ENCODE data around the gene ATP8B2. TPM values are rescaled to one million over a fixed set of nuclear protein-coding genes. Genes with fewer than 3 reads are reported as not detected.

Gene ATP8B2
- total RNA-seq, 1 experiment from 2014 or later = 36.3 TPM

DNA sequence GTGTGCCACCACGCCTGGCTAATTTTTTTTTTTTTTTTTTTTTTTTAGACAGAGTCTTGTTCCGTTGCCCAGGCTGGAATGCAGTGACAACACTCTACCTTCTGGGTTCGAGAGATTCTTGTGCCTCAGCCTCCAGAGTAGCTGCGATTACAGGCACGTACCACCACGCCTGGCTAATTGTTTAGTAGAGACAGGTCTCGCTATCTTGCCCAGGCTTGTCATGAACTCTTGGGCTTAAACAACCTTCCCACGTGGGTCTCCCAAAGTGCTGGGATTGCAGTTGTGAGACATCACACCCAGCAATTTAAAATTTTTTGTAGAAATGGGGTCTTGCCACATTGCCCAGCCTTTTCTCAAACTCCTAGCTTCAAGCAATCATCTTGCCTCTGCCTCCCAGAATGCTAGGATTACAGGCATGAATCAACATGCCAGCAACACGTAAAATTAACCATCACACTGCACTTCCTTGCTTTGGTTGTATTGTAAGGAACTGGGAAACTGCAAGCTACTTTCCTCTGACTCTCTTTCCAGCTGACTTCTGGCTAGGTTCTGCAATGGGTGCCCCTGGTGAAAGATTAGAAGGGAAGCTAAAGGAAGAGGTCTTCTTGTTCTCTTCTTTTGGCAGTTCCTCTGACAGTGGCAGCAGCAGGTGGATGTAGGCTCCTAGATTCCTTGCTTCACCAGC lies 65.9 kb downstream of the ATP8B2 start:
- DNase-seq = no peak

DNA sequence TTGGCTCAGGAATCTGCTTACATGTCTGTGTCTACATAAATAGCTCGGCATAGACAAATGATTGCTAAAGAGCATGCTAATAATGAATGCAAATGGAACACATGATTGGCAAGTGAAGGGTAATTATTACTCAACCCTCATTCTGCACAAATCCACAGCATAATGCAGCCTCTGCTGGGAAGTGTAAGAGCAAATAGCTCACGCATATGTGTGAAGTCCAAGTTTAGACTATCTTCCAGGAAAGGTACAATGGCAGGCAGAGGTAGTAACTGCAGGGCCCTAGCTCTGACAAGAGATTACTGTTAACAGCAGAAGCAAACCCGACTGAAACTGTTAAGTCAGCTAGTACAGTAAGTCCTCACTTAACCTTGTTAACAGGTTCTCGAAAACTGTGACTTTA lies 72.8 kb downstream of the ATP8B2 start:
- ATAC-seq = no peak

More for the DNA sequence above, 65.9 kb downstream of the ATP8B2 start:
- H3K4me1 ChIP-seq (ENCODE audit: insufficient read depth, low read length) = no peaks in the 10 kb centered on the region
- no peak for ATAC-seq
- ChIA-PET POLR2A (ENCODE audit: unreplicated experiment) (no interaction called here), CTCF (no interaction called here)
- no peak overlapping the region for H3K27ac ChIP-seq (ENCODE audit: low read length)
- no peak overlapping the region for H2AFZ ChIP-seq (ENCODE audit: low read length)
- no peaks in the 10 kb centered on the region for H3K9me3 ChIP-seq (ENCODE audit: low read length)
- no peaks in the 10 kb centered on the region for H3K79me2 ChIP-seq (ENCODE audit: low read length)
- no peak for TF ChIP-seq EZH2phosphoT487 (IDR thresholded peaks at IDR 0.05; ENCODE audit: borderline replicate concordance, low read length)
- TF ChIP-seq EZH2 (IDR thresholded peaks at IDR 0.05; ENCODE audit: low read length, unreplicated experiment) = no peak
- TF ChIP-seq, protein P1, sequence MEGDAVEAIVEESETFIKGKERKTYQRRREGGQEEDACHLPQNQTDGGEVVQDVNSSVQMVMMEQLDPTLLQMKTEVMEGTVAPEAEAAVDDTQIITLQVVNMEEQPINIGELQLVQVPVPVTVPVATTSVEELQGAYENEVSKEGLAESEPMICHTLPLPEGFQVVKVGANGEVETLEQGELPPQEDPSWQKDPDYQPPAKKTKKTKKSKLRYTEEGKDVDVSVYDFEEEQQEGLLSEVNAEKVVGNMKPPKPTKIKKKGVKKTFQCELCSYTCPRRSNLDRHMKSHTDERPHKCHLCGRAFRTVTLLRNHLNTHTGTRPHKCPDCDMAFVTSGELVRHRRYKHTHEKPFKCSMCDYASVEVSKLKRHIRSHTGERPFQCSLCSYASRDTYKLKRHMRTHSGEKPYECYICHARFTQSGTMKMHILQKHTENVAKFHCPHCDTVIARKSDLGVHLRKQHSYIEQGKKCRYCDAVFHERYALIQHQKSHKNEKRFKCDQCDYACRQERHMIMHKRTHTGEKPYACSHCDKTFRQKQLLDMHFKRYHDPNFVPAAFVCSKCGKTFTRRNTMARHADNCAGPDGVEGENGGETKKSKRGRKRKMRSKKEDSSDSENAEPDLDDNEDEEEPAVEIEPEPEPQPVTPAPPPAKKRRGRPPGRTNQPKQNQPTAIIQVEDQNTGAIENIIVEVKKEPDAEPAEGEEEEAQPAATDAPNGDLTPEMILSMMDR (conservative IDR thresholded peaks at IDR 0.05; ENCODE audit: low read depth, low read length) = no peak
- no peak overlapping the region for H3K4me3 ChIP-seq (ENCODE audit: low read length)
- H3F3A ChIP-seq (ENCODE audit: low read length, unreplicated experiment) = no peaks in the 10 kb centered on the region
- no peaks in the 10 kb centered on the region for H4K20me1 ChIP-seq (ENCODE audit: low read length)
- H3K9ac ChIP-seq (ENCODE audit: low read length) = no peak overlapping the region
- H3K9me2 ChIP-seq (replicated peaks; ENCODE audit: low read length) = no peaks in the 10 kb centered on the region
- no peaks in the 10 kb centered on the region for H3K36me3 ChIP-seq (ENCODE audit: low read depth, low read length)
- H3K4me2 ChIP-seq (ENCODE audit: low read length) = no peak overlapping the region
- no peaks in the 10 kb centered on the region for H3K27me3 ChIP-seq (ENCODE audit: low read length)
- intact Hi-C loops (cut with micrococcal nuclease) = no loop called here
- BruUV-seq (replicated peaks) = no TSS peak

DNA sequence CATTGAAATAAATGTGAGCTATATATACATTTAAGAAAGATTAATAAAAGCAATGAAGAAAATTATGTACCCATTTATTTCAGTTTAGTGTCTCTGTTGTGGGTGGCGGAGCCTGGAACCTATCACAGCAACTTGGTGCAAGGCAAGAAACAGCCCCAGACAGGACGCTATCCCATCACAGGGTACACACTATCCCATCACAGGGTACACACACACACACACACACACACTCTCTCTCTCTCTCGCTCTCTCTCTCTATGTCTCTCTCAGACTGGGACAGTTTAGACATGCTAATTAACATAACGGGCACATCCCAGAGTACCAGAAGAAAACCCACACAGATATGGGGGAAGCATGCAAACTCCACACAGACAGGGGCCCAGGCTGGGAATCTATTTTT lies 73.4 kb downstream of the ATP8B2 start:
- Histone ChIP-seq H3K79me2 (ENCODE audit: low read length) (no peaks in the 10 kb centered on the region), H3K36me3 (ENCODE audit: low read depth, low read length) (no peaks in the 10 kb centered on the region), H2AFZ (ENCODE audit: low read length) (no peak overlapping the region), H3K4me2 (ENCODE audit: low read length) (no peak overlapping the region), H3K9ac (ENCODE audit: low read length) (no peak overlapping the region), H3F3A (ENCODE audit: low read length, unreplicated experiment) (no peaks in the 10 kb centered on the region), H3K9me2 (replicated peaks; ENCODE audit: low read length) (no peaks in the 10 kb centered on the region), H3K27me3 (ENCODE audit: low read length) (no peaks in the 10 kb centered on the region), H3K4me1 (ENCODE audit: insufficient read depth, low read length) (no peaks in the 10 kb centered on the region), H3K27ac (ENCODE audit: low read length) (no peak overlapping the region), H3K9me3 (ENCODE audit: low read length) (no peaks in the 10 kb centered on the region), H4K20me1 (ENCODE audit: low read length) (no peaks in the 10 kb centered on the region), H3K4me3 (ENCODE audit: low read length) (no peak overlapping the region)
- no peak for ATAC-seq
- DNase-seq = no peak
- intact Hi-C loops (cut with micrococcal nuclease) = no loop called here
- CTCF ChIA-PET = no interaction called here
- TF ChIP-seq EZH2 (IDR thresholded peaks at IDR 0.05; ENCODE audit: low read length, unreplicated experiment) = no peak
- TF ChIP-seq, protein P1 (conservative IDR thresholded peaks at IDR 0.05; ENCODE audit: low read depth, low read length) = no peak
- TF ChIP-seq EZH2phosphoT487 (IDR thresholded peaks at IDR 0.05; ENCODE audit: borderline replicate concordance, low read length) = no peak
- no TSS peak for BruUV-seq (replicated peaks)
- POLR2A ChIA-PET (ENCODE audit: unreplicated experiment) = no interaction called here

More for the DNA sequence above, 72.8 kb downstream of the ATP8B2 start:
- Histone ChIP-seq H3K36me3 (ENCODE audit: low read depth, low read length) (no peaks in the 10 kb centered on the region), H3K4me2 (ENCODE audit: low read length) (no peak overlapping the region), H3K9me2 (replicated peaks; ENCODE audit: low read length) (no peaks in the 10 kb centered on the region), H3K27me3 (ENCODE audit: low read length) (no peaks in the 10 kb centered on the region), H3F3A (ENCODE audit: low read length, unreplicated experiment) (no peaks in the 10 kb centered on the region), H3K4me1 (ENCODE audit: insufficient read depth, low read length) (no peaks in the 10 kb centered on the region), H2AFZ (ENCODE audit: low read length) (no peak overlapping the region), H3K9ac (ENCODE audit: low read length) (no peak overlapping the region), H3K27ac (ENCODE audit: low read length) (no peak overlapping the region), H3K9me3 (ENCODE audit: low read length) (no peaks in the 10 kb centered on the region), H3K79me2 (ENCODE audit: low read length) (no peaks in the 10 kb centered on the region), H4K20me1 (ENCODE audit: low read length) (no peaks in the 10 kb centered on the region), H3K4me3 (ENCODE audit: low read length) (no peak overlapping the region)
- ChIA-PET POLR2A (ENCODE audit: unreplicated experiment) (interaction anchor here (0.9 kb wide), 1 partner anchor 605 kb away, joined by 4 read pairs; no protein-coding TSS in a partner anchor), CTCF (no interaction called here)
- TF ChIP-seq EZH2phosphoT487 (IDR thresholded peaks at IDR 0.05; ENCODE audit: borderline replicate concordance, low read length) (no peak), EZH2 (IDR thresholded peaks at IDR 0.05; ENCODE audit: low read length, unreplicated experiment) (no peak)
- TF ChIP-seq, protein P1 (conservative IDR thresholded peaks at IDR 0.05; ENCODE audit: low read depth, low read length) = no peak
- DNase-seq = no peak
- intact Hi-C loops (cut with micrococcal nuclease) = no loop called here
- BruUV-seq (replicated peaks) = no TSS peak
